ENCODE data around the gene THSD7A.

The THSD7A gene

DNA sequence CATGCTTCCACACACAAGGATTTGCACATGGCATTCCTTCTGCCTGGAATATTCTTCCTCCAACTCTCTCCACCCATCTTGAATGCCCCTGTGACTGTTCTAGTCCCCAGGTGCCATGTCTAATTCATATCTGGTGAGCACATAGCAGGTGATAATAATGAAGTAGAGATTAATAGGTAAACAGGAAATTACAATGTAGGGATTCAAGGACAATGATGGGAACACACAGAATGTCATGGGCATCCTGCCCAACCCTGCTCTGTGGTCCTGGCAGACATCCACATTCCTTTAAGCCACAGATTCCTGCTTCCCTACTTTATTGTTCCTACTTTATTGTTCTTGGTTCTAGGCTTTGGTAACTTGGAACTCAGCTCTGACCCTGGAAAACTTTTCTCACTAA, 115.8 kb downstream of the THSD7A start:
- H3K9me3 ChIP-seq (replicated peaks; ENCODE audit: low read length): no peaks in the 10 kb centered on the region
- H3K4me2 ChIP-seq (ENCODE audit: low read length): no peak overlapping the region
- H3K36me3 ChIP-seq (ENCODE audit: insufficient read depth, low read length): no peaks in the 10 kb centered on the region
- H3K4me3 ChIP-seq (ENCODE audit: low read length): no peak overlapping the region
- peaks cover 26% of the 10 kb centered on the region for H3K4me1 ChIP-seq (ENCODE audit: control insufficient read depth, insufficient read depth, low read length)
- no peak overlapping the region for H3K9ac ChIP-seq (ENCODE audit: low read depth, low read length)
- H3K27me3 ChIP-seq (ENCODE audit: control insufficient read depth, insufficient read depth, low read length): no peaks in the 10 kb centered on the region

DNA sequence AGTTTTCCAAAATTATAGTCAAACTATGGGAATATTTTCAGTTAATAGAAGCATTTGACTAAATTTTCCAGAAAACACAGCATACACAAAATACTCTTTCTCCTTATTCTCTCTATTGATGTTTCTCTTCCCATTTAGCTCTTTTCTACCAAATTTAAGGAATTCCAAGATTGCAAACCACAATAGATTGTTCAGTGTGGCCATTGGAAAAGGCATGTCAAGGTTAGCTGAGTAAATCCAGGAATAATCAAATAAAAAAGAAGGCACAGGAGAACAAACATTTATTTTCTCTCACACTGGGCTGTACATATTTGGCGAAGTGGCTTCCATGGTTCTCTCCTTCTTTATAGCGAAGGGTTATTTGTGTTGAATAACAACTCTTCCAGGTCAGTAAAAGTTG, 117.3 kb downstream of the THSD7A start:
- H3K4me2 ChIP-seq (ENCODE audit: low read length): no peak overlapping the region
- no peak overlapping the region for H3K4me3 ChIP-seq (ENCODE audit: low read length)
- H3K9ac ChIP-seq (ENCODE audit: low read depth, low read length): no peak overlapping the region
- no peaks in the 10 kb centered on the region for H3K9me3 ChIP-seq (replicated peaks; ENCODE audit: low read length)
- no peaks in the 10 kb centered on the region for H3K36me3 ChIP-seq (ENCODE audit: insufficient read depth, low read length)
- peaks cover 26% of the 10 kb centered on the region for H3K4me1 ChIP-seq (ENCODE audit: control insufficient read depth, insufficient read depth, low read length)
- H3K27me3 ChIP-seq (ENCODE audit: control insufficient read depth, insufficient read depth, low read length): no peaks in the 10 kb centered on the region

DNA sequence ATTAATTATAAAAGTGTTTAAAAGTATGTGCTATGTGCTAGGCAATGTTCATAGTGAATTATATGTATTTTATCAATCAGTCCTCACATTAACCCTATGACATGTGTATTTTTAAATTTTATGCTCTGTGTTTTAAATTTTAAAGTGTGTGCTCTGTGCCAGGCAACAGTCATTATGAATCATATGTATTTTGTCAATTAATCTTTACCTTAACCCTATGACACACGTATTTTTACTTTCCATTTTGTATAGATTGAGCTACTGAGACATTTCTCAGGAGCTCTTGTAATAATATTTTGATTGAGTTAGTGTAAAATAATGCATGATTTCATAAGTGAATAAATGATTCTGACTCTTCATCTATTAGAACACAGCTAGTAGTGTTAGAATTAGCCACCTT, 117.8 kb downstream of the THSD7A start:
- no peak overlapping the region for H3K4me3 ChIP-seq (ENCODE audit: low read length)

DNA sequence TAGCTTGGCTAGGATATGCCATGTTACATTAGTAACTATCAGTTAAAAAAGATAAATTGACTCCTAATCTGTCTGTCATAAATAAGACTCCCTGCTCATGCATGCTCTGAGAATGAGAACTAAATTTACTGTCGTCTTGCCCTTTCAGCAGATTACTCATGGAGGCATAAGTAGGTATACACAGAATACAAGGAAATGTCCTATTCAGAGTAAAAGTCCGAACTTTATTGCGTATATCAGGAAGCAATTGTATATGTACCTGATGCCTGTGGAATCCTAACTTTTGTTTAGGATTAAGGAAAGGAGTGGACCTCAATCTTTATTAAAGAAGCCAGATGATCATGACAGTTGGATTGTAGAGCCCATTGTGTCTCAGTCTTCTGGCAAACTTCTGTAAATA, 118.6 kb downstream of the THSD7A start:
- no peak overlapping the region for H3K9ac ChIP-seq (ENCODE audit: low read depth, low read length)
- no peaks in the 10 kb centered on the region for H3K27me3 ChIP-seq (ENCODE audit: control insufficient read depth, insufficient read depth, low read length)
- H3K4me1 ChIP-seq (ENCODE audit: control insufficient read depth, insufficient read depth, low read length): peaks cover 33% of the 10 kb centered on the region
- no peak overlapping the region for H3K4me2 ChIP-seq (ENCODE audit: low read length)
- no peak overlapping the region for H3K4me3 ChIP-seq (ENCODE audit: low read length)
- no peaks in the 10 kb centered on the region for H3K36me3 ChIP-seq (ENCODE audit: insufficient read depth, low read length)
- no peaks in the 10 kb centered on the region for H3K9me3 ChIP-seq (replicated peaks; ENCODE audit: low read length)

More for the DNA sequence above, 117.8 kb downstream of the THSD7A start:
- Histone ChIP-seq H3K4me2 (ENCODE audit: low read length) (no peak overlapping the region), H3K9ac (ENCODE audit: low read depth, low read length) (no peak overlapping the region), H3K9me3 (replicated peaks; ENCODE audit: low read length) (no peaks in the 10 kb centered on the region), H3K27me3 (ENCODE audit: control insufficient read depth, insufficient read depth, low read length) (no peaks in the 10 kb centered on the region), H3K4me1 (ENCODE audit: control insufficient read depth, insufficient read depth, low read length) (peaks cover 29% of the 10 kb centered on the region), H3K36me3 (ENCODE audit: insufficient read depth, low read length) (no peaks in the 10 kb centered on the region)

DNA sequence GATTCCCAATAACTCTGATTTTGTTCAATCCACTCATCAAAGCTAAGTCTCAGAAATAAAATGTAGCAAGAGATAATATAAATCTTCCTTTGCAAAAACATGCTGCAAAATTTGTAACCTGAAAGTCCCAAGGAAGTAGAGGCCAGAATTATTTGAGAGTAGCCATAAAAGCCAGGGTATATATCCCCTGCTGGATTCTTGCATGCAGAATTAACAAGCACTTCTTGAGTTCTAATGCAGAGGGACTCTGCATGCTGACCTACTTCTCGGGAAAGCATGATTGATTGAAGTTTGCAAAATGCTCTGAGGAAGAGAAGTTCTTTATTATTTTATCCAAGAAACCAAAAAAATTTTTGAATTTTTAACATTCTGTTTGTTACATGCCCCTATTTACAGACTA, 121.6 kb downstream of the THSD7A start:
- Histone ChIP-seq H3K4me3 (ENCODE audit: low read length) (no peak overlapping the region), H3K9me3 (replicated peaks; ENCODE audit: low read length) (no peaks in the 10 kb centered on the region), H3K36me3 (ENCODE audit: insufficient read depth, low read length) (no peaks in the 10 kb centered on the region), H3K9ac (ENCODE audit: low read depth, low read length) (no peak overlapping the region), H3K4me2 (ENCODE audit: low read length) (no peak overlapping the region), H3K4me1 (ENCODE audit: control insufficient read depth, insufficient read depth, low read length) (peaks cover 34% of the 10 kb centered on the region), H3K27me3 (ENCODE audit: control insufficient read depth, insufficient read depth, low read length) (no peaks in the 10 kb centered on the region)

DNA sequence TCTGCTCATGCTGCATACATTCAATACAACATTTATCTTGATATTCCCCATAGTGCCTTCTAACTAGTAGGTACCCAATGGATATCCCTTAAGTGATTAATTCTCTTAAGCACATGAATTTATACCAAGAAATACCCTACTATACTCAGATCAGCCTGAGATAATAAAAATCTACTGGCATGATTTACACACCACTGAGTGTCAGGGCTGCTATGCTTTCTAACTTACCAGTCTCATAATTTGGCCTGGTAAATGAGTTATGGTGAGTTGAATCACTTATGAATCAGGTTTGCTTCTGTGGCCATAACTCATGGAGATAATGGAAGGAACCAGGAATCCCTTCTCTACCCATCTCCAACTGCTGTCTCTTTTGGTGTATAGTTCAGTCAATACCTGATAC, 122.8 kb downstream of the THSD7A start:
- Histone ChIP-seq H3K9ac (ENCODE audit: low read depth, low read length) (no peak overlapping the region), H3K27me3 (ENCODE audit: control insufficient read depth, insufficient read depth, low read length) (no peaks in the 10 kb centered on the region), H3K4me2 (ENCODE audit: low read length) (no peak overlapping the region), H3K36me3 (ENCODE audit: insufficient read depth, low read length) (no peaks in the 10 kb centered on the region), H3K9me3 (replicated peaks; ENCODE audit: low read length) (no peaks in the 10 kb centered on the region), H3K4me3 (ENCODE audit: low read length) (no peak overlapping the region), H3K4me1 (ENCODE audit: control insufficient read depth, insufficient read depth, low read length) (peaks cover 27% of the 10 kb centered on the region)

DNA sequence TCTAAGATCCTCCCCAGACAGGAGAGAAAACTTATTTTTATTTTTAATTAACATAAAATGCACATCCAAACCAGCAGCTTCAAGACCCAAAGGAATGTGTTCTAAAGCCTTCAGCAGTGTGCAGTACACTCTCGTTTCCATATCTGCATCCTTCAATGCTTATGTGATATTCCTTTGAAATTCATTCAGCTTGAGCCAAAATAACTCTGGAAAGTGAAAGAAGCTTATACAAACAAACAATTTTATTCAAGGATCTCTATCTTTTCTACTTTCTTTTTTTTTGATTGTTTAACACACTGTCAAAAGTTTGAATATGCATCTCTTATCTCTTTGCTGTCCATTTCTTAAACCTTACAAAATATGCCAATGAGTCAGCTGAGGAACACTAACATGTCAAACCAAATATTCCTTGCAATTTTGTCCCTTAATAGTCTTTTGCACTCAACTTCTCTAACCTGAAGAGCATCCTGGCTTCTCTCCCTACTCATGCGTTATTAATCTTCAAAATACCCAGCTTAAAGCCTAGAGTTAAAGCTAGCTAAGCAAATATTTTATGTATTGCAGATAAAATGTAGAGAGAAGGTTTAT, 124.3 kb downstream of the THSD7A start:
- Histone ChIP-seq H3K27me3 (ENCODE audit: control insufficient read depth, insufficient read depth, low read length) (no peaks in the 10 kb centered on the region), H3K9ac (ENCODE audit: low read depth, low read length) (no peak overlapping the region), H3K4me1 (ENCODE audit: control insufficient read depth, insufficient read depth, low read length) (peaks cover 18% of the 10 kb centered on the region), H3K4me2 (ENCODE audit: low read length) (no peak overlapping the region), H3K4me3 (ENCODE audit: low read length) (no peak overlapping the region), H3K36me3 (ENCODE audit: insufficient read depth, low read length) (no peaks in the 10 kb centered on the region), H3K9me3 (replicated peaks; ENCODE audit: low read length) (no peaks in the 10 kb centered on the region)

DNA sequence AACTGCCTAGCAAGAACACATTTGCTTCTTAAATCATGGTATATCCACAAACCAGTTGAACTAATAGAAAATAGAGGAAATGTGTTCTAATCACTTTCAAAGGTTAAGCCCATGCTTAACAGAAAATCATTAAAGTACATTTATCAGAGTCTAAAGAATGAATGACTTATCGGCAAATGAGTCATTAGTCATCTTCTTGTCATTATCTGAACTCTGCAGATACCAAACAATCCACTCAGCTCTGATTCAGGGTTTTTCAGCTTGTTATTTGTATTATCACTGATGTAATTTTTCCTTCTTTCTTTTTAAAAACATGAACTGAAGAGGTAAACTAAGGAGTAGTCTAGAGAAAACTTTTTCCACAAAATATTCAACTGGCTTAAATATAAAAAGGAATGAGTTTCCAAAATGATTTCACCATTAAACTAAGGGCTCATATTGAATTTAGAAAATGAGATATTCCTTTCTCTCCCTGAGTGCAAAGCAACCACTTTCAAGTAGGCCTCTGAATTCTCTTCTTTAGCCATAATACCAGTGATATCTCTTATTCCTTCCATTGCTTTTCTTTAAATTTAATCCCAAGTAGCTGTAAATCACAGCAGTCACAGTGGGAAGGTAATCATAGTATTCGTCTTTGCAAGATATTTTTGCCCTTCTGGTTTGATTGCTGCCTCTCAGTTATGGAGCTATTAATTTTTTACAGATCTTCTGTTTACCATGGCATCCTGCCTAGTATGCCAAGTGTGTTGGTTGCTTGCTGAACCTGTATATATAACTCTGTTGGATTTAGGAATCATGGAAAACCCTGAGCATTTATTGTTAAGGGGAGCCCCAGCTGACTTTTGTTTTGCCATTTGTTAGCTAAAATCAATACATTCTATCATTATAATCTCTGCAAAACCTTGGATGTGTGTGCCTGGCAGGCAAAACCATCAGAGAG, 125.1 kb downstream of the THSD7A start:
- H3K9me3 ChIP-seq (replicated peaks; ENCODE audit: low read length): no peaks in the 10 kb centered on the region
- H3K36me3 ChIP-seq (ENCODE audit: insufficient read depth, low read length): no peaks in the 10 kb centered on the region

DNA sequence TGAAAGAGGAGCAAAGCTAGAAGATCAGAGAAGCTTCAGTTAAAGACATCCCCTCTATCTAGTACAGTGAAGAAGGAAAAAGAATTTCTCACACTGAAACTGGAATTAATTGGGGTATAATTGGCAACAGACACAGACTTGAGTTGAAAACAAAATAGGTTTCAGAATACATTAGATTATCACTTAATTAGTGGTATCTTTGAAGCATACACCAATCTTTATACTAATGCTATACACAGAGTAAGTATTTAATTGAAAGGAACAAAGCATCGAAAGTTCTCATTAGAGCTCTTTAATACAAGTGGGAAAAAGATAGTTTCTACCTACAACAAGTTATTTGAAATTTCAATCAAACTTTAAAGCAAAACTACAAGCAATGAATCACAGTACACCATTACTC, 128.2 kb downstream of the THSD7A start:
- no peaks in the 10 kb centered on the region for H3K27me3 ChIP-seq (ENCODE audit: control insufficient read depth, insufficient read depth, low read length)
- no peaks in the 10 kb centered on the region for H3K36me3 ChIP-seq (ENCODE audit: insufficient read depth, low read length)
- no peak overlapping the region for H3K9ac ChIP-seq (ENCODE audit: low read depth, low read length)
- H3K9me3 ChIP-seq (replicated peaks; ENCODE audit: low read length): no peaks in the 10 kb centered on the region
- peaks cover 11% of the 10 kb centered on the region for H3K4me1 ChIP-seq (ENCODE audit: control insufficient read depth, insufficient read depth, low read length)
- no peak overlapping the region for H3K4me2 ChIP-seq (ENCODE audit: low read length)
- H3K4me3 ChIP-seq (ENCODE audit: low read length): no peak overlapping the region

More for the DNA sequence above, 125.1 kb downstream of the THSD7A start:
- peaks cover 18% of the 10 kb centered on the region for H3K4me1 ChIP-seq (ENCODE audit: control insufficient read depth, insufficient read depth, low read length)
- H3K4me3 ChIP-seq (ENCODE audit: low read length): no peak overlapping the region
- no peak overlapping the region for H3K9ac ChIP-seq (ENCODE audit: low read depth, low read length)
- peak overlapping the region; percentile 23 for H3K4me2 ChIP-seq (ENCODE audit: low read length)
- H3K27me3 ChIP-seq (ENCODE audit: control insufficient read depth, insufficient read depth, low read length): no peaks in the 10 kb centered on the region

DNA sequence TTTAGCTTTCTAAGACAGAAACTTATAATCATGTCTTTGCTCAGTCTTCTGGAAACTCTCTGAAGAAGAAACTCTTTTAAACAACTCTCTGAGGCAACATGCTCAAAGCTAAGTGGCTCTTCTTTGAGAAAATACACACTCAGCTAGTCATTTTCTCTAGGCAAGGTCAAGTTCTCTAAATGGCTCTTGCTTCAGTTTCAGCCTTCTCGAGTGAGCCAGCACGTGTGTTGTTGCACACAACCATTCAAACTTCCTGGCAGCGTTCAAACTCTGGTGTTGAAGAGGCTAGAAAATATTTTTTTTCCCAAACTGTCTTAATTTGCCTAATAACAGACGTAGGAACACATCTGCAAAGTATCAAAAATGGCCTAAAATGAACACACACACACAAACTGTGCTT, 129.1 kb downstream of the THSD7A start:
- H3K9ac ChIP-seq (ENCODE audit: low read depth, low read length): no peak overlapping the region
- H3K36me3 ChIP-seq (ENCODE audit: insufficient read depth, low read length): no peaks in the 10 kb centered on the region
- peaks cover 11% of the 10 kb centered on the region for H3K4me1 ChIP-seq (ENCODE audit: control insufficient read depth, insufficient read depth, low read length)
- H3K4me2 ChIP-seq (ENCODE audit: low read length): no peak overlapping the region
- no peak overlapping the region for H3K4me3 ChIP-seq (ENCODE audit: low read length)
- no peaks in the 10 kb centered on the region for H3K27me3 ChIP-seq (ENCODE audit: control insufficient read depth, insufficient read depth, low read length)
- H3K9me3 ChIP-seq (replicated peaks; ENCODE audit: low read length): no peaks in the 10 kb centered on the region

DNA sequence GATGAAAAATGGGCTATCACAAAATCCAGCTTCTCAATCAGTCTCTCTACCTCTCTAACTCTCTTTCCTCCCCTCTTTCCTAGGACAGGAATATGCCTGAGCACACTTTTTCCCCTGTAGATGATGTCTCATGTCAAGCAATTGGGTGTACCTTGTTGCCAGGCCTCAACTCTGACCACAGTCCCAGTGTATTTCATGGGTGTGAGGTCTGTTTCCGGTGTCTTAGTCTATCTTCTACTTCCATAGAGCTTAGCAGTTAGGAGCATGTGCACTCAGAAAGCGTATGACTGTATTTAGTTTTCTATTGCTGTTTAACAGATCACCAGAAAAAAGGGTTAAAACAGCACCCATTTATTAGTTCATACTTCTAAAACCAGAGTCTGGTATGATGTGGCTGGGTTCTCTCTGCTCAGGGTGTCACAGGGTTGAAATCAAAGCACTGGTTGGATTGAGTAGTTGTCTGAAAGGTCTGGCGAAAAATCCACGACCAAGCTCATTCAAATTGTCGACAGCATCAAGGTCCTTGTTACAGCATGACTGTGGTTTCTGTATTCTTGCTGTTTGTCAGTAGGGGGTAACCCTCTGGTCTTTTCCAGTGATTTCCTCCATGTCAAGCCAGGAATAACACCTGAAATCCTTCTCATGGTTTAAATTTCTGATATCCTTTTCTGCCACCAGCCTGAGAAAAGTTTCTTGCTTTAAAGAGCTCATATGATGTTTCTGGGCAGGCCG, 130.0 kb downstream of the THSD7A start:
- no peak overlapping the region for H3K4me3 ChIP-seq (ENCODE audit: low read length)

More for the DNA sequence above, 130.0 kb downstream of the THSD7A start:
- Histone ChIP-seq H3K9ac (ENCODE audit: low read depth, low read length) (no peak overlapping the region), H3K9me3 (replicated peaks; ENCODE audit: low read length) (no peaks in the 10 kb centered on the region), H3K27me3 (ENCODE audit: control insufficient read depth, insufficient read depth, low read length) (no peaks in the 10 kb centered on the region), H3K4me2 (ENCODE audit: low read length) (no peak overlapping the region), H3K36me3 (ENCODE audit: insufficient read depth, low read length) (no peaks in the 10 kb centered on the region), H3K4me1 (ENCODE audit: control insufficient read depth, insufficient read depth, low read length) (peaks cover 2% of the 10 kb centered on the region)

Measured in skeletal muscle satellite cell (primary cell).